Spleen (tissue), 7 donors: ENCODE results near the gene TMEM163.

Experiments used
- CTCF ChIP-seq, 11 experiments: fragments of 200-600 bp in 7 of 11; fragments of 450-650 bp in 4 of 11; sonication (generic) in 4 of 11; IDR thresholded peaks in 8 of 11; conservative IDR thresholded peaks in 3 of 11; 1 replicate in 7 of 11; 2 replicates in 4 of 11; pipeline versions ENCODE4 v1.4.0 to v1.8.0; 2016 to 2021; ENCODE audit warnings: antibody characterized with exemption in 11 of 11, inconsistent platforms in 4 of 11, mild to moderate bottlenecking in 1 of 11
- POLR2A ChIP-seq, 3 donors: fragments of 450-650 bp; IDR thresholded peaks; one replicate each; pipeline ENCODE4 v1.5.1; 2017; ENCODE audit warnings: antibody characterized with exemption in 3 of 3, mild to moderate bottlenecking in 1 of 3
- POLR2AphosphoS5 ChIP-seq, 3 donors: sonication (generic); formaldehyde crosslinking; IDR thresholded peaks; one replicate each; pipeline ENCODE4 v1.5.1; 2017; ENCODE audit warnings: antibody characterized with exemption in 3 of 3
- donor health status: DM: no; HTN: no; CAD: no; lungs with moderate emphysema.
- donor health status: DM: no; HTN: no; CAD: no.
- donor health status: DM: no; HTN: no; CAD: no.

- TF ChIP-seq CTCF (IDR thresholded peaks at IDR 0.05 in 8 of 11, conservative IDR thresholded peaks at IDR 0.05 in 3 of 11) (no peak), POLR2AphosphoS5 (IDR thresholded peaks at IDR 0.05) (no peak), POLR2A (IDR thresholded peaks at IDR 0.05) (no peak)
Observed at GRCh38 chr2:134690629-134691215, 28.1 kb downstream of the TMEM163 start.
